Posterior cingulate gyrus (tissue), 11 donors: ENCODE results near the gene RAB1B.

Experiments
- DNase-seq, 10 donors: peaks; one replicate each; pipeline versions ENCODE4 v3.0.0 to v3.0.0-alpha.2; 2020 to 2021; ENCODE audit warnings: mixed read lengths in 3 of 10
- intact Hi-C: fragments of 100-400 bp; cut with DNase I; formaldehyde crosslinking; loops from one replicate; pipeline ENCODE4 v1.15.1; 2023

The RAB1B gene

DNA sequence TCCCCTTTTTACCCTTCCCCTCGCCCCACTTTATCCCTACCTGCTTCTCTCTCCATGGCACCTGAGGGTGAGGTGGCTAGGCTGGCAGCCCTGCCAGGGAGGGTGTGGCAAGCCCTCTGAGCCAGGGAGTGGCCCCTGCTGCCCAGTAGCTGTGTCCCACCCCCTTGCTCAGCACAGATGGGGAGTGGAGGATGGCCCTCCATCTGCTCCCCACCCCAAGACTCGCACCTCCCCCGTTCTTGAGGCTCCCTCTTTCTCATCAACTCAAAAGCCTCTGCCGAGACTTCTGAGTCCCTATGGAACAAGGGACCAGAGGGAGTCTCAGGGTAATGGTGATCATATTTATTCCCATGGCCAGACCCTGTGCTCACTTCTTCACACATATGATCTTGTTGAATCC, 24.9 kb downstream of the RAB1B start:
- intact Hi-C loops = loop anchor here (5.0 kb wide), 1 partner anchor 34 kb away; no protein-coding TSS in a partner anchor
- DNase-seq = peak in 2 of 10 donors; percentile 75 to 89

DNA sequence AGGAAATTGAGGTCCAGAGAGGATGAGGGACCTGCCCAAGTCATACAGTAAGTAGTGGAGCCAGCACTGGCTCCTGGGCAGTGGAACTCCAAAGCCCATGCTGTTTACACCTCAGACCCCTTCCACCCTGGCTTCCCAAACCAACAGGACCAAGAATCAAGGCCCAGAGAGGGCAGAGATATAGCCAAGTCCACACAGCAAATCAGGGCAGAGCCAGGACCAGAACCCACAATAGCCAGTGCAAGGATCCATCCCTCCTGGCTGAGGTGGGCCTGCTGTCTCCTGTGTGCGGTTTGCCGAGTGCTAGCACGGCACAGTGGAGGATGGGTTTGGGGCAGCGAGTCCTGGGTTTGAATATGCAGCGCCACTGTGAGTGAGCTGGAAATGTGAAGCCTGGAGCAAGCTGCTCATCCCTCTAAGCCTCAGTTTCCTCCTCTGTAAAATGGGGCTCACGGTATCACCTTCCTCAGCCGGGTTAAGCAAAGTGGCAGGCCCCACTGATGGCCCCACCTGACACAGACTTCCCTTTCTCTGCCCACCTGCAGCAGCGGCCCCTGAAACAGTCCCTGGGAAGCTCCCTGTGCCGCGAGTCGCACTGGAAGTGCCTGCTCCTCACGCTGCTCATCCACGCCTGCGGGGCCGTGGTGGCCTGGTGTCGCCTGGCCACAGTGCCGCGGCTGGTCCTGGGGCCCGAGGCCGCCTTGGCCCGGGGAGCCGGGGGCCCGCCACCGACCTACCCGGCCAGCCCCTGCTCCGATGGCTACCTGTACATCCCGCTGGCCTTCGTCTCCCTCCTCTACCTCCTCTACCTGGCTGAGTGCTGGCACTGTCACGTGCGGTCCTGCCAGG, 25.6 kb downstream of the RAB1B start:
- intact Hi-C loops = loop anchor here (5.0 kb wide), 1 partner anchor 33 kb away; no protein-coding TSS in a partner anchor
- no peak for DNase-seq

DNA sequence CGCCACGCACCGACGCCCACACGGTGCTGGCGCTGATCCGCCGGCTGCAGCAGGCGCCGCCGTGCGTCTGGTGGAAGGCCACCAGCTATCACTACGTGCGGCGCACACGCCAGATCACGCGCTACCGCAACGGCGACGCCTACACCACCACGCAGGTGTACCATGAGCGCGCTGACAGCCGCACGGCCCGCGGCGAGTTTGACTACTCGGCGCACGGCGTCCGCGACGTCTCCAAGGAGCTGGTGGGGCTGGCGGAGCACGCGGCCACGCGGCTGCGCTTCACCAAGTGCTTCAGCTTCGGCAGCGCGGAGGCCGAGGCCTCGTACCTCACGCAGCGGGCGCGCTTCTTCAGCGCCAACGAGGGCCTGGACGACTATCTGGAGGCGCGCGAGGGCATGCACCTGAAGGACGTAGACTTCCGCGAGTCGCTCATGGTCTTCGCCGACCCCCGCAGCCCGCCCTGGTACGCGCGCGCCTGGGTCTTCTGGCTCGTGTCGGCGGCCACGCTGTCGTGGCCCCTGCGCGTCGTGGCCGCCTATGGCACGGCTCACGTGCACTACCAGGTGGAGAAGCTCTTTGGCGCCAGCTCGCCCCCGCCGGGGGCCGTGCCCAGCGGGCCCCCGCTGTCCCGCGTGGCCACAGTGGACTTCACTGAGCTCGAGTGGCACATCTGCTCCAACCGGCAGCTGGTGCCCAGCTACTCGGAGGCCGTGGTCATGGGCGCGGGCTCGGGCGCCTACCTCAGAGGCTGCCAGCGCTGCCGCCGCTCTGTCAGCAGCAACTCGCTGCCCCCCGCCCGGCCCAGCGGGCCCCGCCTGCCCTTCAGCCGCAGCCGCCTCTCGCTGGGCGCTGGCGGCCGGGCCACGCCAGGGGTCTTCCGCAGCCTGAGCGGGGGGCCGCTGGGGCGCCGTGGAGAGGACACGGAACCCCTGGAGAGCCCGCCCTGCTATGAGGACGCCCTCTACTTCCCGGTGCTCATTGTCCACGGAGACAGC, 26.5 kb downstream of the RAB1B start:
- intact Hi-C loops = loop anchor here (5.0 kb wide), 1 partner anchor 32 kb away; no protein-coding TSS in a partner anchor
- peak in 1 of 10 donors; percentile 84 for DNase-seq

DNA sequence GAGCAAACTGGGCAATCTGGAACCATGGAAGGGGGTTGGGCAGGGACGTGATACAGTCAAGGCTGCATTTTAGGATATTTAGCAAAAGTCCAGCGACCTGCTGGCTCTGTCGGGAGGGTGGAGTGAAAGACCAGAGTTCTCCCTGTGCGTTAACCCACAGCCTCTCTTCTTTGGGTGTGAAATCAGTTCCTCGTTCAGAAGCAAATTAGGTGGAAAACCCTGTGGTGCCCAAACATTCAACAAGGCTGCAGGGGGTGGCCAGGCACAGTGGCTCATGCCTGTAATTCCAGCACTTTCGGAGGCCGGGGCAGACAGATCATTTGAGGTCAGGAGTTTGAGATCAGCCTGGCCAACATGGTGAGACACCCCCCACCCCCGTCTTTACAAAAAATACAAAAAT, 29.2 kb downstream of the RAB1B start:
- intact Hi-C loops = no loop called here
- no peak for DNase-seq

DNA sequence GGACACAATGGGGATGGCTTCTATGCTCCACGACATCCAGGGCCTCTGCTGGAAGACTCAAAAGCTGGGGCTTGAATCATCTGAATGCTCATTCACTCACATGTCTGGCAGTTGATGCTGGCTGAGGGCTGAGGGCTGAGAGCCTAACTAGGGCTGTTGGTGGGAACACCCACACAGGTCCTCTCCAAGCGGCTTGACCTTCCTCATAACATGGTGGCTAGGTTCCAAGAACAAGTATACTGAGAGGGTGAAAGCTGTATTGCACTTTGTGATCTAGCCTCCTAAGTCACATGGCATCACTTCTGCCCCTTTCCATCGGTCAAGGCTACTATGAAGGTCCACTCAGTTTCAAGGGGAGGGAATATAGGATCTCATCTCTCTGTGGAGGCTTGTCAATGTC, 30.7 kb downstream of the RAB1B start:
- intact Hi-C loops = no loop called here
- DNase-seq = no peak

DNA sequence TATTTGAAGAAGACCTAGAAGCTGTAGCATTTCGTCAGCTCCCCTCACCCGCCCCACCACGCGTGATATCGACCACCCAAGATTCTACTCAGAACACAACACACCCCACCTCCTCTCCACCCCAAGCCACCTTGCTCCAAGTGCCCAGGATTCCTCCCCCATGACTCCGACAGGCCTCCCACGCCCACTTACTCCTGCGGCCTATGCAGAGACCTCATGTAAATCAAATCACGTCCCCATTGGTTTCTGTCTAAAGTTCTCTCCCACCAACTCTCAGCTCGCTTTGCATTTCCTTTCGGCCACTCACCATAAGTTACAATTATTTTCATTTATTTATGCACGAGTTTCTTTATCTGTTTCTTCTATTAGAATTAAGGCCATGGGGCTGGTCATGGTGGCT, 34.2 kb downstream of the RAB1B start:
- intact Hi-C loops = no loop called here
- no peak for DNase-seq

DNA sequence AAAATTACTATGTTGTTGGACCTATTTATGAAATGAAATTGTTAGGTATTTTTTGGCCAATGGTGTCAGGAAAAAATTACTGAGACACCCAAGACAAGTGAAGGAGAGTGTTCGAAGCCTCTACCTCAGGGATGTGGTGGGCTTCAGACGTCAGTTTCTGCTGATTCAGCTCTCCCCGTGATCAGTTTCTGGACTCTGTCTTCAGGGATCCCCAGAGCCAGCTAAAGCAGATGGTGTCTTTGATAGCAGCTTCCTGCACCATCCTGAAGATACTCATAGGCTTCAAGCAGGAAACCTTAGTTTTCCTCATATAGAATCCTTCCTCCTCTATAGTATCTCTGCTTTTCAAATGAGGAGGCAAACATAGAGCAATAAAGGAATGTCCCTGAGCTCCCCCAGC, 41.0 kb downstream of the RAB1B start:
- no peak for DNase-seq
- intact Hi-C loops = no loop called here

DNA sequence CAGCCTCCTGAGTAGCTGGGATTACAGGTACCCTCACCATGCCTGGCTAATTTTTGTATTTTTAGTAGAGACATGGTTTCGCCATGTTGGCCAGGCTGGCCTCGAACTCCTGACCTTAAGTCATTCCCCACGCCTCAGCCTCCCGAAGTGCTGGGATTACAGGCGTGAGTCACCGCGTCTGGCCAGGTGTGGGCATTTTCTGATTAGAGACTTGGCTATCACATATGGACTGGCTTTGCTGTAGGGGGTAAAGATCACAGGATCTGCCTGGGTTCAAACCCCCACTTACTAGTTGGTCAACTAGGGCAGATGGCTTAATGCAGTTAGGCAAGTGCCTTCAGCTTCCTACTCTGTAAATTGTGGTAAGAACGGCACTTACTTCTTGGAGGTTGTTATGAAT, 41.9 kb downstream of the RAB1B start:
- DNase-seq = no peak
- intact Hi-C loops = loop anchor here (5.0 kb wide), 1 partner anchor 77 kb away; no protein-coding TSS in a partner anchor

DNA sequence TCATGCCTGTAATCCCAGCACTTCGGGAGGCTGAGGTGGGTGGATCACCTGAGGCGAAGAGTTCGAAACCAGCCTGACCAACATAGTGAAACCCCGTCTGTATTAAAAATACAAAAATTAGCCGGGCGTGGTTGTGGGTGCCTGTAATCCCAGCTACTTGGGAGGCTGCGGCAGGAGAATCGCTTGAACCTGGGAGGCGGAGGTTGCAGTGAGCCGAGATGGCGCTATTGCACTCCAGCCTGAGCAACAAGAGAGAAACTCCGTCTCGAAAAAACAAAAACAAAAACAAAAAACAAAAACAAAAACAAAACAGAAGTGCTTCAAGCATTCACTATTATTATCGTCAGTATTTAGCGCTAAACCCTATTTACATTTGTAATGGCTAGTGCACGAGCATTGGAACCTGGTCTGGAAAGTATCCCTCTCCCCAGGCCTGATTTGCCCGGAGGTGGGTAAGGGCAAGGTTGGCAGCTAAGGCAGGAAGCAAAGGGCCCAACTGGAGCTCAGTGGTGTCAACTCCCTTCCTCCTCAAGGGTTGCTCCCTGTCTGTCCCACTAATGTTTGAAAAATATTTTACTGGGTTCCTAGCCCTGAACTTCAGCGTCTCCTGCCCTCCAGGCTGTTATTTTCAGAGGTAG, 42.5 kb downstream of the RAB1B start:
- intact Hi-C loops = loop anchor here (1.0 to 5.0 kb wide), 2 partner anchors 17 to 76 kb away; no protein-coding TSS in a partner anchor

DNA sequence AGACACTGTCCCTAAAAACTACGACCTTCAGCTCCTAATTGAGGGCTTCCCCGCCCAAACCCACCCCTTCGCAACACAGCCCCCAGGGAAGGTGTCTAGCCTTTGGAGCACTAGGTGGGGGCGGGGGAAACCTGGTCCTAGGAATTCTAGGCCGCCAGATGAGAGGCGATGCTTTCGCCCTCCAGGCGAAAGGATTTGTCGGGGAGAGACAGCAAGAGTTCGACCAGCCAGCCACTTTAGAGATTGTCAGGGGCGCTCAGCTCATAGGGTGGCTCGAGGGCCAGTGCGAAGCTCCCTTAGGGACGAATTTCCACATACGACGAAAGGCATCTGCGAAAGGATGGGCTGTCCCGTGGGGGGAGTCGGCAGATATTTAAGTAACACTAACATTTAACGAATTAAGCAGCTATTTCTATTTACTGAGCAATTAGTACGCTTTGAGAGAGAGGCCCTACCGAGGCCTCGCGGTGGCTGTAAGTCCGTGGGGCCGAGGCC, 43.1 kb downstream of the RAB1B start:
- no peak for DNase-seq
- intact Hi-C loops = loop anchor here (1.0 to 5.0 kb wide), 2 partner anchors 17 to 76 kb away; no protein-coding TSS in a partner anchor

More for the DNA sequence above, 42.5 kb downstream of the RAB1B start:
- peak in 1 of 10 donors; percentile 63 for DNase-seq

DNA sequence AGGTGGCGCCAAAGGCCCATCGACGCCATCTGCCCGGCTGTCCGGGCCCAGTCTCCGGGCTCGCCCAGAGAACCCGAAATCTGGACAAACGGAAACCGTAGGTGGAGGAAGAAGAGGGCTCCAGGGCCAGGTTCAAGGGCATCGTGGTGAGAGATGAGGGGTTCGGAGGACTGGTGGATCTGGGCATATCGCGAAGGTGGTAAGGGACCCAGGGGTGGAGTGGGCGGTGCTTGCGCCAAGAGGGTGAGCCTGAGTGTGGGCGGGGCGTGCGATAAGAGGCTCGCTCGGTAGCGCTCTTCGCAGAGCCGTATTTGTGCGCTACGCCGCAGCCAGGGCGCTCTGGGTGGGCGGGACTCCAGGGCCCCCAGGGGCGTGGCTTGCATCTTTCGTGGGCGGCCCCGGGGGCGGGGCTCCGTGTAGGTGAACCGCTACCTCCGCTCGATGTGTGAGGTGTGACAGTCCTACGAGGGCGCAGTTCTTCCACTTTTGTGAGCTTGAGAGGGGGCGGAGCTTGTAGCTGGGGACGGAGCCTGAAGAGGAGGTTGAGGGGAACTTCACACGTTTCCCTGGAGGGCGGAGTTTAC, 43.6 kb downstream of the RAB1B start:
- intact Hi-C loops = loop anchor here (1.0 to 5.0 kb wide), 2 partner anchors 16 to 75 kb away; no protein-coding TSS in a partner anchor
- peak; percentile 72 to 98 (median 86) for DNase-seq

DNA sequence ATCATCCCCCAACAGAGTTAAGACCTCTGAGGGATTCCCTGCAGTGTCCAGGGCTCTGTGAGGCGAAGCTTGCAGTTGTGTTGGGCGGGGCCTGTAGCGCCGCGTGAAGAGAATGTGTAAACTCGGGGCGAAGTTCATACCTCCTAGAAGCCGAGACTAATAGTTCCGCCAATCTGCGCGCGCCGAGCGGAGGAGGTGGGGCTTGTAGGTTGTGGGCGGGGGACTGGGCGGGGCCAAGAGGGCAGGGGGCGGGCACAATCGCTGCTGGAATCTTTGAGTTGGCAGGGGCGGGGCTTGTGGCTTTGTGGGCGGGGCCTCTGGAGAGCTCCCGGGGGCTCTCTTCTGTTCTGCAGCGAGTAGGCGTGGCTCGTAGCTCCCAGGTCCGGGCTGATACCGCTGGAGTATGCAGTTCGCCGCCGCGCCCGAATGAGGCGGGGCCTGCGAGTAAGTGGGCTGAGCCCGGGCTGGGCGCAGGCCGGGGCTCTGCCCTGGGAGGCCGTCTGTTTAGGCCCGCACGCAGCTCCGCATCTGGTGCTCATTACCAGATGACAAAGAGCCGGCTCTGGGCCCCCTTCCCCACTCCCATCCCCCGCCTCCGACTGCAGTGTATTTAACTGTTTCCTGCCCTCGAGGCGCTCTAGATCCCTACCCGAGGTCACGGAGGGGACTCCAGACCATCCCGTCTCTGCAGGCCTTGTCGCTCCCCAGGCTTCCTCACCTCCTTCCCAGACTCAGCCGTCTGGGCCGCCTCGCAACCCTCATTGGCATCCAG, 44.3 kb downstream of the RAB1B start:
- intact Hi-C loops = loop anchor here (5.0 kb wide), 1 partner anchor 75 kb away; no protein-coding TSS in a partner anchor
- peak; percentile 85 to 99 (median 95) for DNase-seq

DNA sequence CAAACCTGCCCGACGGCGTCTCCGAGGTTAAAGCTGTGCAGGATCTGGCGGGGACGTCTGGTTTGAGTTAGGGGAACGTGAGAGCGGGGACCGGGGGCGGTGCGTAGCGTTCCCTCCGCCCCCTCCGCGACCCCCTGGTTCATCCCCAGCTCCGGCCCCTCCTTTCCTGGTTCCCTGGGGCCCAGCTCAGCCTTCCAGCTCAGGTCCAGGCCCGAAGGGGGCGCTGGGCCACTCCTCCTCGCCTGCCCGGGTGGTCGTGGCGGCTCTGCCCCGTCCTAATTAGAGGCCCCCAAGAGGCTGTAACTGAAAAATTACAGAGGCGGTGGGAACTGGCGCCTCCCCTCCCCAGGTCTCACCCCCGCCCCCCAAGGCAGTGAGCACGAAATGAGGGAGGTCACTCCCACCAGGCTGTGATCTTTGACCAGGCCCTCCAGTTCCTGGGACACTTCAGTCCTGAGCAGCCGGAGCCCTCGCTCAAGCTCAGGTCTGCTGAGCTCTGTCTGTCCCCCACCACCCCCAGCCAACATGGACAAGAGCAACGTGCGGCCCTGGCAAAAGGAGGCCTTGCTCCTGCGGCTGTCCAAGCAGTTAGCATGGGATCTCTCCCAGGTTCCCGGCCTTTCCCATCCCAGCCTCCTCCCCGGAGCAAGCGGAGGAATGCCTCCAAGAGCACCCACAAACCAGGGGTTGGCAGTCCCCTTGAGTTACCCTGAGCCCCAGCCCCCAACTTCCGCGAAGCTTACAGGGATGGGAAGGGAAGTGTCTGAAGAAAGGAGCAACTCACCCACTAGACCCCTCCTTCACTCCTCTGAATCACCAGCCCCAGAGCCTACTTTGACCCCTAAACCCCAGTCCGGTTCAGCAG, 45.1 kb downstream of the RAB1B start:
- intact Hi-C loops = loop anchor here (5.0 kb wide), 1 partner anchor 74 kb away; no protein-coding TSS in a partner anchor
- DNase-seq = no peak

DNA sequence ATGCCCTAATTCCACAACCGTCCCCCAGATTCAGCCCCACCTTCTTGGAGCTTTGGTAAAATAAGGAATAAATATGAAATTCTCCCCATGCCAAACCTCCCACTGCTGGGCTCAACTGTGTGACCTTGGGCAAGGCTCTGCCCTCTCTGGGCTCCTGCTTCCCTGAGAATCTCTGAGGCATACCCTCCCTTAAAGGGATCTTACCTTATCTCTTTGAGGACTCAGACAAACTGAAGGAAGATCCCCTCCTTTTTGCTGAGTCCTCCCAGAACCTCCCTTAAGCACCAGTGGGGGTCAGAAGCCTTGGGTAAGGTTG, 45.7 kb downstream of the RAB1B start:
- DNase-seq = no peak
- intact Hi-C loops = loop anchor here (5.0 kb wide), 1 partner anchor 73 kb away; no protein-coding TSS in a partner anchor

DNA sequence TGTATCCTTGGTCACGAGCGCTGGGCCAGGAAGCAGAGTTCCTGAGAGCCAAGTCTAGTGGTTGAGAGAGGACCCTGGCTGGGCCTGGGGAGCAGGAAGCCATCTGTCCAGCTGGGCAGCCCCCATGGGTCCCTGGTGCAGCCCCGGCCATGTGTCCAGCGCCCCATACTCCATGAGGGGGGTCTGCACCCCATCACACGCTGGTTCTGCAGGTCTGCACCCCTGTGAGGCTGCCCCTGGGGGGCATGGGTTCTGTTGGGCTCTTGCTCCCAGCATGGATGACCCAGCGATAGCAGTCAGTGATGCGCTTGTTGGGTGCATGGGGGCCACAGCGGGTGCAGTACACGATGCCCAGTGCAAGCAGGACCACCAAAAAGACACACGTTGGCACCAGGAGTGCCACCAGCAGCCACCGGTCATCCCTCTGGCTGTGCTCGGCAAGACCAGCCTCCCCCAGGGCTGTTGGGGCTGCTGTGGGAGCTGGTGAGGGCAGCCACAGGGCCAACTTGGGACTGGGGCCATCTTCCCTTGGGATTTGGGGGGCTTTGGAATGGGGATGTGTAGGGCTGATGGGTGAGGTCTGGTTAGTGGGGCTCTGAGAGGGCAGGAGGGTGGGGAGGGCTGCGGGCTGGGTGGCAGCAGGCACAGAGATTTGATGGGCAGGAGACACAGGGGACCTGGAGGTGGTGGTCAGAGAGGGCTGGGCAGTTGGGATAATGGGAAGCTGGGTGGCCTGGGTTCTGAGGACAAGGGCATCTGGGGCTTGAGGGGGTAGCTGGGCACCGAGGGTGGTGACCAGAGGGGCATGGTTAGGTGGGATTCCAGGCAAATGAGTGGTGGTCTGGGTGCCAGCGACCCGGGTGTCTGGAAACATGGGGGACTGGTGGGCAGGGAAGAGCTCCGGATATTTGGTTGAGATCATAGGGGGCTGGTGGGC, 46.4 kb downstream of the RAB1B start:
- DNase-seq = no peak
- intact Hi-C loops = loop anchor here (5.0 kb wide), 1 partner anchor 72 kb away; no protein-coding TSS in a partner anchor

DNA sequence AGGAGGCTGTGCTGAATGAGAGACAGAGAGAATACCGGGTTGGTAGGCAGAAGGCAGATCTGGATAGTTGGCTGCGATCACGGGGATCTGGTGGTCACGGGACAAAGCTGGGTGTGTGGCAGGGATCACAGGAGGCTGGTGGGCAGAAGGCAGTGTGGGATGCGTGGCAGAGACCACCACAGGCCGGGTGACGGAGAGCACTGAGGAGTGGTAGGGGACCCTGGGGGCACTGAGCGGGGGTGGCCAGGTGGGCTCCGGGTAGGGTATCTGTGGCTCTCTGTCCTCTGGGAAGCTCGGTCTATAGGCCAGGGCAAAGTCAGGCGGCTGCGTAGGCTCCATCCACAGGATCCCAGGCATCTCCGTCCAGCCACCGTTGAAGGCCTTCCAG, 47.1 kb downstream of the RAB1B start:
- intact Hi-C loops = no loop called here
- no peak for DNase-seq
